T-cell (primary cell): ENCODE data around the gene LRP6. TPM values are rescaled to one million over a fixed set of nuclear protein-coding genes. Genes with fewer than 3 reads are reported as not detected.

Experiments
- ATAC-seq, 4 experiments: fragments of 200-7000 bp in 3 of 4; fragments of 150-1000 bp in 1 of 4; cut with Tn5 transposase; replicated peaks in 1 of 4; 1 replicate in 3 of 4; 2 replicates in 1 of 4; pipeline ENCODE4 v1.10.0; 2021; ENCODE audit warnings: moderate library complexity in 3 of 4, mild to moderate bottlenecking in 2 of 4, moderate number of reproducible peaks in 1 of 4
- CTCF ChIA-PET, 2 donors: fragments of 300-600 bp; sonication (Branson Sonifier 250); formaldehyde crosslinking; loops; one replicate each; lab custom pipeline; 2022; ENCODE audit warnings: antibody characterized with exemption in 2 of 2; lab: Charles Lee
- POLR2A ChIA-PET, 2 donors: fragments of 300-600 bp; sonication (Branson Sonifier 250); formaldehyde crosslinking; loops; one replicate each; lab custom pipeline; 2022; ENCODE audit warnings: antibody characterized with exemption in 2 of 2; lab: Charles Lee
- DNase-seq, 35 experiments: peaks; one replicate each; pipeline versions ENCODE4 v3.0.0 to v3.0.0-alpha.2; 2013 to 2023
- H3K27ac ChIP-seq: one replicate; pipeline ENCODE4 v1.5.1; 2013; ENCODE audit warnings: low read length
- H3K27me3 ChIP-seq, 2 experiments: replicated peaks in 1 of 2; 1 replicate in 1 of 2; 2 replicates in 1 of 2; pipeline versions ENCODE4 v1.6.1 to v1.7.0; 2013; ENCODE audit warnings: low read length in 1 of 2, mixed read lengths in 1 of 2; ENCODE audit not compliant: control insufficient read depth in 2 of 2, insufficient read depth in 2 of 2; ENCODE audit errors: extremely low read depth in 1 of 2
- H3K36me3 ChIP-seq, 2 donors: 1 replicate in 1 of 2; 2 replicates in 1 of 2; pipeline versions ENCODE4 v1.6.1 to v1.7.0; 2013; ENCODE audit warnings: low read length in 1 of 2; ENCODE audit not compliant: control insufficient read depth in 2 of 2, insufficient read depth in 1 of 2; ENCODE audit errors: extremely low read depth in 1 of 2
- H3K4me1 ChIP-seq, 2 experiments: 1 replicate in 1 of 2; 2 replicates in 1 of 2; pipeline versions ENCODE4 v1.6.1 to v1.7.0; 2013; ENCODE audit warnings: low read length in 2 of 2, mixed read lengths in 1 of 2; ENCODE audit not compliant: insufficient read depth in 2 of 2, control insufficient read depth in 1 of 2; ENCODE audit errors: extremely low read depth in 1 of 2
- H3K4me3 ChIP-seq, 2 donors: 1 replicate in 1 of 2; 2 replicates in 1 of 2; pipeline versions ENCODE4 v1.5.1 to v1.7.0; 2013; ENCODE audit warnings: mild to moderate bottlenecking in 2 of 2, low read length in 1 of 2, moderate library complexity in 1 of 2; ENCODE audit not compliant: control insufficient read depth in 1 of 2; ENCODE audit errors: extremely low read depth in 1 of 2
- H3K9me3 ChIP-seq: 2 replicates; pipeline ENCODE4 v1.7.0; 2013
- H3K27ac Mint-ChIP-seq, 2 donors: one replicate each; pipeline ENCODE4 v1.8.0; 2020 to 2021; ENCODE audit warnings: mild to moderate bottlenecking in 2 of 2, mixed read lengths in 2 of 2
- H3K27me3 Mint-ChIP-seq, 2 donors: one replicate each; pipeline ENCODE4 v1.8.0; 2021 to 2022; ENCODE audit warnings: mixed read lengths in 2 of 2
- H3K36me3 Mint-ChIP-seq: one replicate; pipeline ENCODE4 v1.8.0; 2021; ENCODE audit warnings: mixed read lengths
- H3K4me1 Mint-ChIP-seq, 3 donors: one replicate each; pipeline ENCODE4 v1.8.0; 2020 to 2022; ENCODE audit warnings: mixed read lengths in 3 of 3, mild to moderate bottlenecking in 1 of 3
- H3K4me3 Mint-ChIP-seq, 3 donors: one replicate each; pipeline ENCODE4 v1.8.0; 2020 to 2022; ENCODE audit warnings: mild to moderate bottlenecking in 3 of 3, mixed read lengths in 3 of 3, moderate library complexity in 3 of 3
- H3K9me3 Mint-ChIP-seq, 3 donors: one replicate each; pipeline ENCODE4 v1.8.0; 2020 to 2022; ENCODE audit warnings: mixed read lengths in 3 of 3
- WGBS: methylation state at CpG from one replicate; pipeline ENCODE4 v1.1.5; 2013; ENCODE audit warnings: missing lambda C conversion rate; ENCODE audit not compliant: insufficient coverage; 5-methylcytosine and 5-hydroxymethylcytosine counted together
- total RNA-seq, 35 experiments: library from RNA in 6 of 35; stranded (reverse) in 6 of 35; fragments of 120-200 nt in 1 of 35; gene quantifications; one replicate each; pipeline versions ENCODE4 v1.2.1 to v1.2.4 and lab custom pipeline; 2013 to 2026

LRP6 gene
- total RNA-seq, 5 donors from 2014 or later (not counting 1 experiment from before 2014, with no cell fraction given), result 4.9 to 8.7 (median 6.3) TPM

DNA sequence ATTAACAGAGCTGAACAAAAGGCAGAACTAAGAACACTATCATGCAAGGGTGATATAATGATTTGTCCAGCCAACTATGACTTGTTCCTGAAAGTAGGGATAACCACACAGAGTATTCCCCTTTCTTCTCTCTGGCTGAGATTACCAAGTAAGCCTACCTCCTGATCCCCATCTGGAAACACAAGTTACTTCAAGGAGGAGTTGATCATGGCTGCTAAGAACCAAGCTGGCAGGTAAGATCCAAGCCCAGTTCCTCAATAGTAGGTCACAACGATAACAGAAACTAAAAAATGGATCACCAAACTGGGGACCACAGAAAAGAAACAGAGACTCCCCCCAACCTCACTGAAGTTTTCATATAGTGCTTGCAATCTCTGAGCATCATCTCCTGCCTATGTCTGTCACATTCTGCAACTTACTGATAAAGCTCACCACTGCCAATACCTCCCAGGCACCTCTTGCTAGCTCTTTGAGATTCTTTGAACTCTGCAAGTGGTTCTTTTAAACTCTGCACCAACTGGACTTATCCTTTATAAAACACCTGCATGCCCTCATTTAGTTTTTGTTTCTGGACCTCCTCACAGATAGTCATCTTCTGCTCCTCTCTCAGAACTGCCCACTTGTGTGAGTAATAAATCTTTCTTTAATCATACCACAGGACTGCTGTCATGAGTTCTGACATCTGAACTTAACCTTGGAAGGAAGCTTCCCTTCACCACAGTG is 76.6 kb downstream of the LRP6 start:
- H3K4me3 Mint-ChIP-seq, result no peak overlapping the region
- 78% methylated on average over 1 of the region's 1 CpG for WGBS
- POLR2A ChIA-PET, result no interaction called here

GRCh38 chr12:12185414-12185813 is 81.4 kb downstream of the LRP6 start:
- Histone ChIP-seq H3K27me3 (no peaks in the 10 kb centered on the region), H3K9me3 (no peaks in the 10 kb centered on the region), H3K36me3 (no peaks in the 10 kb centered on the region), H3K4me3 (no peak overlapping the region), H3K4me1 (no peaks in the 10 kb centered on the region), H3K27ac (no peak overlapping the region)
- WGBS, result no CpG with 5 or more reads among the region's 2 CpGs
- H3K9me3 Mint-ChIP-seq, result no peaks in the 10 kb centered on the region
- peaks cover 13% of the 10 kb centered on the region for H3K36me3 Mint-ChIP-seq
- ATAC-seq (no peak), DNase-seq (no peak)
- no peak overlapping the region for H3K27ac Mint-ChIP-seq
- POLR2A ChIA-PET, result no interaction called here
- H3K27me3 Mint-ChIP-seq, result peaks cover 2 to 7% of the 10 kb centered on the region in 2 donors
- H3K4me3 Mint-ChIP-seq, result no peak overlapping the region
- CTCF ChIA-PET, result no interaction called here
- no peaks in the 10 kb centered on the region for H3K4me1 Mint-ChIP-seq

More for the DNA sequence above, 76.6 kb downstream of the LRP6 start:
- no peaks in the 10 kb centered on the region for H3K9me3 ChIP-seq
- peaks cover 4 to 12% of the 10 kb centered on the region in 2 donors for H3K27me3 Mint-ChIP-seq
- H3K27me3 ChIP-seq, result no peaks in the 10 kb centered on the region
- DNase-seq (no peak), ATAC-seq (no peak)
- peaks cover 7% of the 10 kb centered on the region for H3K36me3 Mint-ChIP-seq
- no peaks in the 10 kb centered on the region for H3K4me1 ChIP-seq
- H3K27ac ChIP-seq, result no peak overlapping the region
- H3K4me3 ChIP-seq, result no peak overlapping the region
- H3K9me3 Mint-ChIP-seq, result no peaks in the 10 kb centered on the region
- no peaks in the 10 kb centered on the region for H3K36me3 ChIP-seq
- CTCF ChIA-PET, result no interaction called here
- no peak overlapping the region for H3K27ac Mint-ChIP-seq
- H3K4me1 Mint-ChIP-seq, result no peaks in the 10 kb centered on the region

- ATAC-seq (no peak), DNase-seq (no peak)
- Mint-ChIP-seq H3K36me3 (peaks cover 22% of the 10 kb centered on the region), H3K4me1 (no peaks in the 10 kb centered on the region), H3K27ac (no peak overlapping the region), H3K9me3 (no peaks in the 10 kb centered on the region), H3K4me3 (no peak overlapping the region), H3K27me3 (peaks cover 0 to 6% of the 10 kb centered on the region in 2 donors)
- H3K9me3 ChIP-seq, result no peaks in the 10 kb centered on the region
- no peak overlapping the region for H3K27ac ChIP-seq
- WGBS, result 80% methylated on average over 1 of the region's 1 CpG
- POLR2A ChIA-PET, result interaction anchor here in 1 of 2 donors (0.6 kb wide), 1 partner anchor 16 kb away, joined by 5 read pairs; no protein-coding TSS in a partner anchor
- no peaks in the 10 kb centered on the region for H3K4me1 ChIP-seq
- H3K36me3 ChIP-seq, result no peaks in the 10 kb centered on the region
- CTCF ChIA-PET, result no interaction called here
- H3K27me3 ChIP-seq, result no peaks in the 10 kb centered on the region
- no peak overlapping the region for H3K4me3 ChIP-seq
Measured at GRCh38 chr12:12182703-12183365, 84.0 kb downstream of the LRP6 start.

DNA sequence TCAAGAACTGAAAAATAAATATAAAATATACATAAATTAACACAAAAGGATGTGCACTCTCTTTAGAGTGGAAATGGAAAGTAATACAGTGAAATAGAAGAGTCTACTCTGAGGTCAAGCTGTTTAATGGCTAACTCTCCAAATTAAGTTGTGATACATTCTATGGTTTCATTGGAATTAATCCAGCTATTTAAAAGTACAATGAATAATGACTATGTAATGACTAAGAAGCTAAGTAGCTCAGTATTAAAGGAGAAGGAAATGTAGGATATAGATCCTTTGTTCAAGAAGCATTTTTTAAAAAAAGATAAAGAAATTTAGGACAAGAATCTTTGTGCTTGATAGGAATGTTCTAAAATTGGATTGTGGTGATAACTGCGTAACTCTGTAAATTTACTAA is 85.3 kb downstream of the LRP6 start:
- Mint-ChIP-seq H3K4me3 (no peak overlapping the region), H3K36me3 (peaks cover 16% of the 10 kb centered on the region), H3K9me3 (no peaks in the 10 kb centered on the region), H3K27me3 (peaks cover 0 to 7% of the 10 kb centered on the region in 2 donors), H3K27ac (no peak overlapping the region), H3K4me1 (no peaks in the 10 kb centered on the region)
- Histone ChIP-seq H3K4me1 (no peaks in the 10 kb centered on the region), H3K27ac (no peak overlapping the region), H3K27me3 (no peaks in the 10 kb centered on the region), H3K9me3 (no peaks in the 10 kb centered on the region), H3K36me3 (no peaks in the 10 kb centered on the region), H3K4me3 (no peak overlapping the region)
- ChIA-PET POLR2A (interaction anchor here in 1 of 2 donors (0.7 kb wide), 1 partner anchor 49 kb away, joined by 3 read pairs; no protein-coding TSS in a partner anchor), CTCF (no interaction called here)
- DNase-seq (no peak), ATAC-seq (no peak)
- no CpG with 5 or more reads among the region's 1 CpG for WGBS

DNA sequence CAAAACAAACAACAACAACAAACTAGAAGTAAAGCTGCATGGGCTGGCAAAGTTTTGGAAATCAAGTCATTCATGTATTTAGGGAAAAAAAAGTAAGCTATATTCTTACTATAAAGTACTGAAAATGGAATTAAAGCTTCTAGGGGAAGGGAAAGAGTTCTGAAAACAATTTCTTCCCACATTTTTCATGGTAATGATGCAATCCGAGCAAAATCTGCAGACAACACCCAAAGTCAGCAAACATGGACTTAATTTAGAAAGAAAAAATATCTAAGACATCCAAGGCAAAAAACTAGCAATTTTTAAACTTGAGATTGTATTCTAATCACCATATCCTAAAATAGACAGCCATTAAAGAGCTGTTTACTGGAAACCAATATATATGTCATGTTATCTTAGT is 86.3 kb downstream of the LRP6 start:
- no peak for DNase-seq
- peaks cover 15% of the 10 kb centered on the region for H3K36me3 Mint-ChIP-seq
- Histone ChIP-seq H3K36me3 (no peaks in the 10 kb centered on the region), H3K27ac (no peak overlapping the region), H3K4me1 (no peaks in the 10 kb centered on the region), H3K27me3 (no peaks in the 10 kb centered on the region), H3K4me3 (no peak overlapping the region), H3K9me3 (no peaks in the 10 kb centered on the region)
- no peak overlapping the region for H3K4me3 Mint-ChIP-seq
- no peak for ATAC-seq
- peaks cover 0 to 7% of the 10 kb centered on the region in 2 donors for H3K27me3 Mint-ChIP-seq
- no peaks in the 10 kb centered on the region for H3K9me3 Mint-ChIP-seq
- no CpG with 5 or more reads among the region's 1 CpG for WGBS
- H3K27ac Mint-ChIP-seq, result no peak overlapping the region
- CTCF ChIA-PET, result no interaction called here
- POLR2A ChIA-PET, result no interaction called here
- H3K4me1 Mint-ChIP-seq, result no peaks in the 10 kb centered on the region

- CTCF ChIA-PET, result no interaction called here
- H3K36me3 ChIP-seq, result no peaks in the 10 kb centered on the region
- DNase-seq, result no peak
- no peak overlapping the region for H3K27ac ChIP-seq
- Mint-ChIP-seq H3K4me1 (no peaks in the 10 kb centered on the region), H3K4me3 (no peak overlapping the region), H3K27ac (no peak overlapping the region), H3K9me3 (no peaks in the 10 kb centered on the region), H3K27me3 (peaks cover 0 to 7% of the 10 kb centered on the region in 2 donors), H3K36me3 (peaks cover 15% of the 10 kb centered on the region)
- peaks cover 0 to 4% of the 10 kb centered on the region in 2 experiments for H3K27me3 ChIP-seq
- H3K4me1 ChIP-seq, result no peaks in the 10 kb centered on the region
- H3K9me3 ChIP-seq, result no peaks in the 10 kb centered on the region
- POLR2A ChIA-PET, result no interaction called here
- no peak overlapping the region for H3K4me3 ChIP-seq
- no peak for ATAC-seq
- WGBS, result no CpG with 5 or more reads among the region's 1 CpG
Measured at GRCh38 chr12:12180136-12180535, 86.7 kb downstream of the LRP6 start.
